HL-60 (cell line): Measurements from ENCODE around the gene NR1H4.

Experiments used
- CTCF ChIP-seq: IDR thresholded peaks from one replicate; pipeline ENCODE4 v1.5.1; 2011; ENCODE audit warnings: low read length, control low read depth, inconsistent platforms; ENCODE audit not compliant: insufficient read depth
- REST ChIP-seq: IDR thresholded peaks from 2 replicates; pipeline ENCODE4 v1.6.1; 2012; ENCODE audit warnings: low read depth; ENCODE audit not compliant: insufficient replicate concordance
- SPI1 ChIP-seq: IDR thresholded peaks from 2 replicates; pipeline ENCODE4 v1.6.1; 2012; ENCODE audit warnings: low read depth, mild to moderate bottlenecking, borderline replicate concordance

- no peak for TF ChIP-seq CTCF
- no peak for TF ChIP-seq REST
- no peak for TF ChIP-seq SPI1
Observed at GRCh38 chr12:100610666-100611430, 137.2 kb downstream of the NR1H4 start.
